ENCODE results near the gene NECTIN4.
"Not testable (repeated sequence)": the region's sequence is repeated elsewhere in the genome, so short reads cannot be mapped to it uniquely, and the experiment has no call there.

Gene NECTIN4

GRCh38 chr1:161071886-161072371 lies 17.4 kb downstream of the NECTIN4 start:
- TF ChIP-seq CTCF (IDR thresholded peaks at IDR 0.05; ENCODE audit: borderline replicate concordance, control extremely low read depth, extremely low read depth, insufficient read depth, missing control alignments): peak; percentile 60
- peak; percentile 82 for DNase-seq (ENCODE audit: low spot score)
- in situ Hi-C loops (cut with MboI; ENCODE audit: low sequenced_read_pairs, unreplicated experiment): no loop called here

- in situ Hi-C loops (cut with MboI; ENCODE audit: low sequenced_read_pairs, unreplicated experiment): no loop called here
- no peak for TF ChIP-seq CTCF (IDR thresholded peaks at IDR 0.05; ENCODE audit: borderline replicate concordance, control extremely low read depth, extremely low read depth, insufficient read depth, missing control alignments)
- no peak for DNase-seq (ENCODE audit: low spot score)
Measured at GRCh38 chr1:161070761-161071160, 18.6 kb downstream of the NECTIN4 start.

DNA sequence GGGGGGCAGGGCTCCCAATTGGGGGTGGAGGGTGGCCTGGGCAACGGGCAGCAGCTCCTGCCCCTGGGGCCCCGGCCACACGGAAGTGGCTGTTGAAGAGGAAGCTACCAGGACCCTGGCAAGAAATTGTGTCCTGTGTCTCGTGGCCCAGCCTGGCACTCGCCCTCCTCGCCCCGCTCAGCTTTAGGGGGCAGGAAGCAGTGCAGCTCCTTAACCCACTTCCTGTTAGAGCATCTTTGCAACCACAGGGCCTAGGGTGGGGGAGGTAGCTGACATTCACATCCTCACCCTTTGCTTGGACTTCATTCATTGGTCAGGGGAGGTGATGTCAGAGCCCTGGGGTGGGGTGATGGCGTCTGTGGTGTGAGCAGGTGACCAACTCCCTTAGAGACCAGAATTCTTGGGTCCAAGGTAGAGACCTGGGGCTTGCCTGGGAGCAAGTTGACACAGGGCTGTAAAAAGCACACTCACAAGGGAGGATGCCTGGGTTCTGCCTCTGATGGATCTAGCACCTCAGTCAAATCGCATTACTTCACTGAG lies 19.6 kb downstream of the NECTIN4 start, which contains the start of gene ARHGAP30:
ARHGAP30 (minus strand) TSS at position 161 of the 540 bp plus-strand sequence. CDS start 267 bp downstream, outside the sequence.
- peak; percentile 95 for DNase-seq (ENCODE audit: low spot score)
- in situ Hi-C loops (cut with MboI; ENCODE audit: low sequenced_read_pairs, unreplicated experiment): no loop called here
- TF ChIP-seq CTCF (IDR thresholded peaks at IDR 0.05; ENCODE audit: borderline replicate concordance, control extremely low read depth, extremely low read depth, insufficient read depth, missing control alignments): no peak

- no peak for TF ChIP-seq CTCF (IDR thresholded peaks at IDR 0.05; ENCODE audit: borderline replicate concordance, control extremely low read depth, extremely low read depth, insufficient read depth, missing control alignments)
- in situ Hi-C loops (cut with MboI; ENCODE audit: low sequenced_read_pairs, unreplicated experiment): no loop called here
- no peak for DNase-seq (ENCODE audit: low spot score)
Measured at GRCh38 chr1:161069241-161069640, 20.1 kb downstream of the NECTIN4 start.

- TF ChIP-seq CTCF (IDR thresholded peaks at IDR 0.05; ENCODE audit: borderline replicate concordance, control extremely low read depth, extremely low read depth, insufficient read depth, missing control alignments): no peak
- in situ Hi-C loops (cut with MboI; ENCODE audit: low sequenced_read_pairs, unreplicated experiment): no loop called here
- DNase-seq (ENCODE audit: low spot score): peak; percentile 87
Measured at GRCh38 chr1:161068306-161069234, 20.8 kb downstream of the NECTIN4 start.

- DNase-seq (ENCODE audit: low spot score): no peak
- no peak for TF ChIP-seq CTCF (IDR thresholded peaks at IDR 0.05; ENCODE audit: borderline replicate concordance, control extremely low read depth, extremely low read depth, insufficient read depth, missing control alignments)
- in situ Hi-C loops (cut with MboI; ENCODE audit: low sequenced_read_pairs, unreplicated experiment): no loop called here
Measured at GRCh38 chr1:161066694-161067093, 22.7 kb downstream of the NECTIN4 start.

GRCh38 chr1:161065681-161066080 lies 23.7 kb downstream of the NECTIN4 start:
- DNase-seq (ENCODE audit: low spot score); in situ Hi-C loops (cut with MboI; ENCODE audit: low sequenced_read_pairs, unreplicated experiment): not testable (repeated sequence)

GRCh38 chr1:161063936-161064335 lies 25.4 kb downstream of the NECTIN4 start:
- DNase-seq (ENCODE audit: low spot score); in situ Hi-C loops (cut with MboI; ENCODE audit: low sequenced_read_pairs, unreplicated experiment): not testable (repeated sequence)
